WTC11 (cell line): ENCODE measurements around the gene KCNE2. TPM values are rescaled to one million over a fixed set of nuclear protein-coding genes. Genes with fewer than 3 reads are reported as not detected.
A peak's percentile ranks its signal among the peaks of the same experiment; 100 is the strongest.

Experiments
- ATAC-seq: fragments of 200-7000 bp; cut with Tn5 transposase; 2 replicates; pipeline ENCODE4 v1.10.0; 2021; ENCODE audit warnings: mild to moderate bottlenecking, moderate library complexity
- CTCF ChIA-PET: fragments of 300-600 bp; sonication (Branson Sonifier 250); formaldehyde crosslinking; loops from one replicate; lab custom pipeline; 2021; ENCODE audit warnings: antibody characterized with exemption; lab: Charles Lee
- POLR2A ChIA-PET: fragments of 350-600 bp; sonication (Branson Sonifier 250); formaldehyde crosslinking; loops from one replicate; lab custom pipeline; 2021; ENCODE audit warnings: antibody characterized with exemption; lab: Charles Lee
- DNase-seq: peaks from one replicate; pipeline ENCODE4 v3.0.0; 2021; ENCODE audit warnings: low spot score
- H3K27ac Mint-ChIP-seq: 2 replicates; pipeline ENCODE4 v1.8.0; 2021; ENCODE audit warnings: mixed read lengths
- H3K27me3 Mint-ChIP-seq: 2 replicates; pipeline ENCODE4 v1.8.0; 2021; ENCODE audit warnings: low read depth, mild to moderate bottlenecking, moderate library complexity, mixed read lengths
- H3K36me3 Mint-ChIP-seq: 2 replicates; pipeline ENCODE4 v1.8.0; 2021; ENCODE audit warnings: mixed read lengths
- H3K4me1 Mint-ChIP-seq: 2 replicates; pipeline ENCODE4 v1.8.0; 2022; ENCODE audit warnings: mixed read lengths
- H3K4me3 Mint-ChIP-seq: 2 replicates; pipeline ENCODE4 v1.8.0; 2021; ENCODE audit warnings: mild to moderate bottlenecking, moderate library complexity, mixed read lengths
- H3K9me3 Mint-ChIP-seq: 2 replicates; pipeline ENCODE4 v1.8.0; 2021; ENCODE audit warnings: mixed read lengths
- AR ChIP-seq: fragments of 250-450 bp; sonication (Bioruptor Pico); IDR thresholded peaks from 2 replicates; pipeline ENCODE4 v1.9.0; 2021; ENCODE audit warnings: mild to moderate bottlenecking
- ATF2 ChIP-seq: sonication (generic); formaldehyde crosslinking; IDR thresholded peaks from 2 replicates; pipeline ENCODE4 v1.8.1; 2022; ENCODE audit warnings: low read depth, missing genetic modification reagents, borderline replicate concordance
- ELF4 ChIP-seq: sonication (generic); formaldehyde crosslinking; IDR thresholded peaks from 2 replicates; pipeline ENCODE4 v1.8.1; 2022; ENCODE audit warnings: low read depth, mild to moderate bottlenecking, moderate library complexity, missing genetic modification reagents
- FOXJ3 ChIP-seq: sonication (generic); formaldehyde crosslinking; IDR thresholded peaks from 2 replicates; pipeline ENCODE4 v1.9.0; 2021; ENCODE audit warnings: missing genetic modification reagents, mild to moderate bottlenecking, borderline replicate concordance
- FOXP1 ChIP-seq: sonication (generic); formaldehyde crosslinking; IDR thresholded peaks from 2 replicates; pipeline ENCODE4 v1.8.0; 2022; ENCODE audit warnings: missing genetic modification reagents, mild to moderate bottlenecking, moderate library complexity, borderline replicate concordance
- GABPB1 ChIP-seq: sonication (generic); formaldehyde crosslinking; IDR thresholded peaks from 2 replicates; pipeline ENCODE4 v1.8.1; 2023; ENCODE audit warnings: mild to moderate bottlenecking, missing genetic modification reagents
- NFATC4 ChIP-seq: fragments of 250-450 bp; sonication (Bioruptor Pico); IDR thresholded peaks from 2 replicates; pipeline ENCODE4 v1.9.0; 2021; ENCODE audit warnings: mild to moderate bottlenecking
- PRDM15 ChIP-seq: sonication (generic); formaldehyde crosslinking; IDR thresholded peaks from 2 replicates; pipeline ENCODE4 v1.8.0; 2022; ENCODE audit warnings: missing genetic modification reagents
- SMAD4 ChIP-seq: sonication (generic); formaldehyde crosslinking; IDR thresholded peaks from 2 replicates; pipeline ENCODE4 v1.8.0; 2022; ENCODE audit warnings: mild to moderate bottlenecking, missing genetic modification reagents
- TEAD1 ChIP-seq: sonication (generic); formaldehyde crosslinking; IDR thresholded peaks from 2 replicates; pipeline ENCODE4 v1.8.0; 2022; ENCODE audit warnings: mild to moderate bottlenecking, missing genetic modification reagents
- ZNF532 ChIP-seq: fragments of 250-450 bp; sonication (Bioruptor Pico); IDR thresholded peaks from 2 replicates; pipeline ENCODE4 v1.9.0; 2021; ENCODE audit warnings: mild to moderate bottlenecking, borderline replicate concordance
- ZSCAN18 ChIP-seq: fragments of 250-450 bp; sonication (Bioruptor Pico); IDR thresholded peaks from 2 replicates; pipeline ENCODE4 v2.1.2; 2022; ENCODE audit warnings: mild to moderate bottlenecking, moderate library complexity
- total RNA-seq: library from RNA; stranded (reverse); gene quantifications from 3 replicates; pipeline ENCODE4 v1.2.3, GENCODE V29; 2021
- TF ChIP-seq, protein P1 (sequence below): fragments of 250-450 bp; sonication (Bioruptor Pico); IDR thresholded peaks from 2 replicates; pipeline ENCODE4 v1.9.0; 2021; ENCODE audit warnings: moderate library complexity, mild to moderate bottlenecking, inconsistent platforms, borderline replicate concordance
- TF ChIP-seq, protein P2 (sequence below): sonication (generic); formaldehyde crosslinking; IDR thresholded peaks from 2 replicates; pipeline ENCODE4 v1.8.1; 2023; ENCODE audit warnings: mild to moderate bottlenecking, missing genetic modification reagents, moderate library complexity

Gene KCNE2
- total RNA-seq, 1 experiment from 2014 or later, result 0.44 TPM

DNA sequence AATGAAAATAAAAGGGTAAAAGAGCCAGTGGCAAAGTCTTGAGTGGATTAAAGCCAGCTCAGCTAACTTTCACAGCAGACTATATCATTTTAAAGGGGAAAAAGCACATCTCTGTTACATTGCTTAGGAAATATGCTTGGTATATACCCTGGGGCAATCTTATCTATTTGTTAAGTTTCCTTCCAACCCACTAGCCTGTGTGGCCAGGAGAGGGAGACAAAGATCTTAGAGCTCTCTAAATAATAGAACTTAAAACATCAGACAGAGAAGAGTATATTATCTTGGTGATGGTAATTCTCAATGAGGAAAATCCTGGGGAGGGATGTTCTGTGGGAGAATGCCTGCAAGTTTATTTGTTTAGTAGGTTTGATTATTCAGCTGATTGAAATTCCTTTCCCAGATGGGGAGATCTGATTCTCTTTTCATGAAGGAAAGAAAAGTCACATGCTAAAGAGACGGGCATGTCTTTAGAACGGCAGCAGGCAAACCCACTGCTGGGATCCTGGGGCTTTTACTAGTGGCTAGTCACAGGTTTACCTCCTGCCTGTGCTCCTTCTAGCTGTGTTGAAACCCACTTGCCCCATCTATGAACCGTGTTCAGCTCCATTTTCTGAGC is 3.6 kb downstream of the KCNE2 start (continued):
- TF ChIP-seq PRDM15 (CRISPR knock-in tag), result no peak
- no peak for TF ChIP-seq GABPB1 (CRISPR knock-in tag)
- no peak for TF ChIP-seq ATF2 (CRISPR knock-in tag)

- ATAC-seq (no peak), DNase-seq (no peak)
- H3K4me3 Mint-ChIP-seq, result no peak overlapping the region
- ChIA-PET POLR2A (no interaction called here), CTCF (interaction anchor here (1.5 kb wide), 1 partner anchor 445 kb away, joined by 3 read pairs; no protein-coding TSS in a partner anchor)
- peaks cover 3% of the 10 kb centered on the region; the same call in 1 of the 2 replicates for H3K27me3 Mint-ChIP-seq
- H3K27ac Mint-ChIP-seq, result no peak overlapping the region
- peaks cover 12% of the 10 kb centered on the region for H3K4me1 Mint-ChIP-seq
- H3K36me3 Mint-ChIP-seq, result no peaks in the 10 kb centered on the region
- no peak for TF ChIP-seq FOXP1 (CRISPR knock-in tag)
- TF ChIP-seq SMAD4 (CRISPR knock-in tag), result no peak
- TF ChIP-seq ZSCAN18 (CRISPR knock-in tag), result no peak
- TF ChIP-seq ZNF532 (CRISPR knock-in tag), result no peak
- no peak for TF ChIP-seq FOXJ3 (CRISPR knock-in tag)
- TF ChIP-seq, protein P1, sequence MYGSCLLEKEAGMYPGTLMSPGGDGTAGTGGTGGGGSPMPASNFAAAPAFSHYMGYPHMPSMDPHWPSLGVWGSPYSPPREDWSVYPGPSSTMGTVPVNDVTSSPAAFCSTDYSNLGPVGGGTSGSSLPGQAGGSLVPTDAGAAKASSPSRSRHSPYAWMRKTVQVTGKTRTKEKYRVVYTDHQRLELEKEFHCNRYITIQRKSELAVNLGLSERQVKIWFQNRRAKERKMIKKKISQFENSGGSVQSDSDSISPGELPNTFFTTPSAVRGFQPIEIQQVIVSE (CRISPR knock-in tag), result no peak
- TF ChIP-seq TEAD1 (CRISPR knock-in tag), result no peak
- H3K9me3 Mint-ChIP-seq, result no peaks in the 10 kb centered on the region
Observed at GRCh38 chr21:34369741-34370140, 5.9 kb downstream of the KCNE2 start.

GRCh38 chr21:34372321-34372720 is 8.5 kb downstream of the KCNE2 start:
- DNase-seq, result no peak
- ChIA-PET CTCF (no interaction called here), POLR2A (no interaction called here)
- TF ChIP-seq AR (no peak), NFATC4 (CRISPR knock-in tag) (no peak), ELF4 (CRISPR knock-in tag) (no peak), FOXJ3 (CRISPR knock-in tag) (no peak), GABPB1 (CRISPR knock-in tag) (peak; percentile 94)
- TF ChIP-seq, protein P2, sequence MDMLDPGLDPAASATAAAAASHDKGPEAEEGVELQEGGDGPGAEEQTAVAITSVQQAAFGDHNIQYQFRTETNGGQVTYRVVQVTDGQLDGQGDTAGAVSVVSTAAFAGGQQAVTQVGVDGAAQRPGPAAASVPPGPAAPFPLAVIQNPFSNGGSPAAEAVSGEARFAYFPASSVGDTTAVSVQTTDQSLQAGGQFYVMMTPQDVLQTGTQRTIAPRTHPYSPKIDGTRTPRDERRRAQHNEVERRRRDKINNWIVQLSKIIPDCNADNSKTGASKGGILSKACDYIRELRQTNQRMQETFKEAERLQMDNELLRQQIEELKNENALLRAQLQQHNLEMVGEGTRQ, result no peak
- TF ChIP-seq, all 79 proteins: peak for 1
- no peak overlapping the region for H3K4me3 Mint-ChIP-seq
- H3K9me3 Mint-ChIP-seq, result no peaks in the 10 kb centered on the region
- H3K27ac Mint-ChIP-seq, result no peak overlapping the region
- H3K27me3 Mint-ChIP-seq, result peaks cover 3% of the 10 kb centered on the region; the same call in 1 of the 2 replicates
- no peak for ATAC-seq
- H3K36me3 Mint-ChIP-seq, result no peaks in the 10 kb centered on the region
- H3K4me1 Mint-ChIP-seq, result peaks cover 12% of the 10 kb centered on the region
